ENCODE measurements around the gene DOK4.

Gene DOK4

DNA sequence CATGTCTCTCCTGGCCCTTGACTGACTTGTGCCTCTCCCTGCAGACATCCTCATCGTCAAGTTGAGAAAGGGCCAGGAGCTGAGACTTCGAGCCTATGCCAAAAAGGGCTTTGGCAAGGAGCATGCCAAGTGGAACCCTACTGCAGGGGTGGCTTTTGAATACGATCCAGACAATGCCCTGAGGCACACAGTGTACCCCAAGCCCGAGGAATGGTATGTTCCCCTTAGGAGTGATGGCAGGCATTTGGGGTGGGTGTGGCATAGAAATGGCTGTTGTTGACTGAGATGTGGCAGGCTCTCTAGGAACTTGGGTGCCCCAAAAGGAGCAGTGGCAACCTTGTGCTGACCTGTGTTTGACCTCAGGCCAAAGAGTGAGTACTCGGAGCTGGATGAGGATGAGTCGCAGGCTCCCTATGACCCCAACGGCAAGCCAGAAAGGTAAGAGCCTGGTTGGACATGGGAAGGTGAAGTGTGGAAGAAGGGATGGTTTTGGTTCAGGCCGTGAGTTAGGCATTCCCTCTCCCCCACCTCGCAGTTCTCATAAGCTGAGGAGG, 16.3 kb downstream of the DOK4 start:
- in situ Hi-C loops (cut with MboI; ENCODE audit: low pct_unique_long_range_greater_than_20kb, low sequenced_read_pairs, unreplicated experiment), result no loop called here
- no peak for DNase-seq (ENCODE audit: low spot score)
- TF ChIP-seq, protein P1, sequence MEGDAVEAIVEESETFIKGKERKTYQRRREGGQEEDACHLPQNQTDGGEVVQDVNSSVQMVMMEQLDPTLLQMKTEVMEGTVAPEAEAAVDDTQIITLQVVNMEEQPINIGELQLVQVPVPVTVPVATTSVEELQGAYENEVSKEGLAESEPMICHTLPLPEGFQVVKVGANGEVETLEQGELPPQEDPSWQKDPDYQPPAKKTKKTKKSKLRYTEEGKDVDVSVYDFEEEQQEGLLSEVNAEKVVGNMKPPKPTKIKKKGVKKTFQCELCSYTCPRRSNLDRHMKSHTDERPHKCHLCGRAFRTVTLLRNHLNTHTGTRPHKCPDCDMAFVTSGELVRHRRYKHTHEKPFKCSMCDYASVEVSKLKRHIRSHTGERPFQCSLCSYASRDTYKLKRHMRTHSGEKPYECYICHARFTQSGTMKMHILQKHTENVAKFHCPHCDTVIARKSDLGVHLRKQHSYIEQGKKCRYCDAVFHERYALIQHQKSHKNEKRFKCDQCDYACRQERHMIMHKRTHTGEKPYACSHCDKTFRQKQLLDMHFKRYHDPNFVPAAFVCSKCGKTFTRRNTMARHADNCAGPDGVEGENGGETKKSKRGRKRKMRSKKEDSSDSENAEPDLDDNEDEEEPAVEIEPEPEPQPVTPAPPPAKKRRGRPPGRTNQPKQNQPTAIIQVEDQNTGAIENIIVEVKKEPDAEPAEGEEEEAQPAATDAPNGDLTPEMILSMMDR (IDR thresholded peaks at IDR 0.05; ENCODE audit: extremely low read depth, insufficient read depth, missing control alignments), result no peak

DNA sequence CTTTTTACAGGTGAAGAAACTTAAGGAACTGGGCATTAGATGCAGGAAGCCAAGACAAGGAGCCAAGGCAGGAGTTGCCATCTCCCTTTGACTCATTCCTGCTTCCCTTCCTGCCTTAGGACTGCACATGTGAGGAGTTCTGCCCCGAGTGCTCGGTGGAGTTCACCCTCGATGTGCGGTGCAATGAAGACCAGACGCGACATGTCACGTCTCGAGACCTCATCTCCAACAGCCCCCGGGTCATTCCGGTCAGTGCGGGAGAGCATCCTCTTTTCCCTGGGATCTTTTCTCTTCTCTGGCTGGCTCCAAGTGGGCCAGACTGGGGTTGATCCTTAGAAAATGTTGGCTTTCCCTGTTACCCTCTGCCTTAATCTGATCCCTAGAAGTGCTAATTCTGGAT, 17.2 kb downstream of the DOK4 start:
- TF ChIP-seq, protein P1 (IDR thresholded peaks at IDR 0.05; ENCODE audit: extremely low read depth, insufficient read depth, missing control alignments), result no peak
- no peak for DNase-seq (ENCODE audit: low spot score)
- in situ Hi-C loops (cut with MboI; ENCODE audit: low pct_unique_long_range_greater_than_20kb, low sequenced_read_pairs, unreplicated experiment), result no loop called here

DNA sequence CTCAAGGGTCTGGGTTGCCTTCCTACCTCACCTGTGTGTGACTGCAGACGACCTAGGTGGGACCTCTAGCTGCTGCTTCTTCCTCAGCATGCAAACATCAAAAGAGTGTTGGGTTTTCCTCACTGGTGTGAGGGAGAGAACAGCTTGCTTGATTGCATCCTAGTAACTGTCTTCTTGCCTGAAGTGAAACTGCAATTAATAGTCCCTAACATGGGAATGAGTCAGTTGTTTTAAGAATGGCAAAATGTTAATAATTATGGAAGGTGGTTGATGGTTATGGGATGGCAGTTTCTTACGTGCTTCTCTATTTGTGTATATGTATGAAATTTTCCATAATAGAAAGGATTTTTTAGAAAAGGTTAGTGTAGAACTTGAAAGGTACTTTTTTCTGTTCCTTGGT, 17.9 kb downstream of the DOK4 start:
- DNase-seq (ENCODE audit: low spot score), result no peak
- in situ Hi-C loops (cut with MboI; ENCODE audit: low pct_unique_long_range_greater_than_20kb, low sequenced_read_pairs, unreplicated experiment), result no loop called here
- TF ChIP-seq, protein P1 (IDR thresholded peaks at IDR 0.05; ENCODE audit: extremely low read depth, insufficient read depth, missing control alignments), result no peak

DNA sequence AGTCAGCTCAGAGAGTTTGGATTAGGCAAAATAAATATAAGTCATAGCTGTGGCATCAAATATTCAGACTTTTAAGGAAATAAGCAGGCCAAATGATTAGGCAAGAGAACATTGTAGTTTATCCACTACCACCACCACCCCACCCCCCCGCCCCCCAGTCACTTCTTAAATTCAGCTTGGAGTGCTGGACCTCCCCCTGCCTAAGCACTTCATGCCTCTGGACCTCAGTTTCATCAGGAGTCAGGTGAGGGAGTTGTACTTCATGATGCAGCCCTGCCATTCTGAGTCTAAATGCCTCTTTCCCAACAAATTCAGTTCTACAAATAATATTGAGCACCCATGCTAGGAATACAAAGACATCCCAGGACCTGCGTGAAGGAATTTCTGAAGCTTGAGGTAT, 21.8 kb downstream of the DOK4 start:
- TF ChIP-seq, protein P1 (IDR thresholded peaks at IDR 0.05; ENCODE audit: extremely low read depth, insufficient read depth, missing control alignments), result no peak
- in situ Hi-C loops (cut with MboI; ENCODE audit: low pct_unique_long_range_greater_than_20kb, low sequenced_read_pairs, unreplicated experiment), result no loop called here
- no peak for DNase-seq (ENCODE audit: low spot score)

DNA sequence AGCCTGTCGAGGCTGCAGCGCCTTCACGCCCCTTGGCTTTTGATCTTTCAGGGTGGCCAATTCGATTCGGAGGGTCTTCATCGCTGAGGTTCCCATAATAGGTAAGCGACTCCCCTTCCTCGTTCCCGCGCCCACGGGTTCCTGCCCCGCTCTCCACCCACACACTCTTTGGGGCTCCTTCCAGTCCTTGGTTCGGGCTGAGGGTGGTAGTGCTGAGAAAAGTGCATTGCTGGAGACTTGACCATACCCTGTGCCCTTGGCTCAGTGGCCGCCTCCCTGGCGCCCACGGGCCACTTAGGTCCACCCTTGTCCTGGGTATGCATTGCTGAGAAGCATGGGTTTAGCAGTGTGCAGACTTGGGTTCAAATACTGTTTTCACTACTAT, 23.3 kb downstream of the DOK4 start:
- peak; percentile 34 for DNase-seq (ENCODE audit: low spot score)
- in situ Hi-C loops (cut with MboI; ENCODE audit: low pct_unique_long_range_greater_than_20kb, low sequenced_read_pairs, unreplicated experiment), result no loop called here
- TF ChIP-seq, protein P1 (IDR thresholded peaks at IDR 0.05; ENCODE audit: extremely low read depth, insufficient read depth, missing control alignments), result no peak

DNA sequence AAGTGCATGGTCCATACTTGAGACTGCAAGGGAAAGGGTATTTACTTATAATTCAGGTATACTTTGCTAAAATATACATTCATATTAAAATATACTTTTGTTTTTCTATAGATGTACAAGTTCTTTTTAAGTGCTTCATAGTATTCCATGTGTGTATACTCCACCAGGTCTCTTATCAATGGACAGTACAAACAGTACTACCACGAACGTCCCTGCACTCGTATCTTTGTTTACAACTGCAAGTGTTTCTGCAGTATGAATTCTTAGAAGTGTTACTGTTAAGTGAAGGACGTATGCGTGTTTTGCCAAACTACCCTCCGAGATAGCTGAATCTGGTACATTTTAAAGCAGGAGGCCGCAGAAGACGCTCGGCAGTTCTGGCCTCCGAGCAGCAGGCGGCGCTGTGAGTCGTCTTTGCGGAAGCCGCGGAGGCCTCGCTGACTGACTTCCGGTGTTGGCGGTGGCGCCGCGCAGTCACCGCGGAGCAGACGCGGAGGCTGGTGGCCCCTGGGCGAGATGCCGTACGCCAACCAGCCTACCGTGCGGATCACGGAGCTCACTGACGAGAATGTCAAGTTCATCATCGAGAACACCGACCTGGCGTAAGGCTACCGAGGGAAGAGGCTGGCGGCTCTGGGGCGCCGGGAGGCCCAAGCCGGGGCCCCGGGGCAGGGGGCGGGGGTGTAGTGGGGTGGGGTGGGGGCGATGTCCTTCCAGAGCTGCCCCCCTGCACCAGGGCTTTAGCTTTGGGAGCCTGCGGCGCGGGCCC, 23.9 kb downstream of the DOK4 start, which contains the start of gene POLR2C:
Gene POLR2C, plus strand, starts transcription at position 471 of the 769 bp plus-strand sequence. Its CDS starts 46 bp downstream, at position 517.
- TF ChIP-seq, protein P1 (IDR thresholded peaks at IDR 0.05; ENCODE audit: extremely low read depth, insufficient read depth, missing control alignments), result peak; percentile 99
- in situ Hi-C loops (cut with MboI; ENCODE audit: low pct_unique_long_range_greater_than_20kb, low sequenced_read_pairs, unreplicated experiment), result no loop called here
- DNase-seq (ENCODE audit: low spot score), result peak; percentile 92
